Upper lobe of left lung (tissue), 4 donors: ENCODE measurements around the gene SRSF9.

Experiments
- POLR2AphosphoS5 ChIP-seq, 2 donors: sonication (generic); formaldehyde crosslinking; IDR thresholded peaks; one replicate each; pipeline ENCODE4 v1.5.1; 2017; ENCODE audit warnings: antibody characterized with exemption in 2 of 2
- TF ChIP-seq, protein P1 (sequence below), 6 experiments: fragments of 450-650 bp in 4 of 6; fragments of 200-600 bp in 2 of 6; sonication (generic) in 2 of 6; IDR thresholded peaks; one replicate each; pipeline ENCODE4 v1.5.1; 2016 to 2019; ENCODE audit warnings: antibody characterized with exemption in 6 of 6

- TF ChIP-seq POLR2AphosphoS5 (IDR thresholded peaks at IDR 0.05), result peak; percentile 86 to 92
- TF ChIP-seq, protein P1, sequence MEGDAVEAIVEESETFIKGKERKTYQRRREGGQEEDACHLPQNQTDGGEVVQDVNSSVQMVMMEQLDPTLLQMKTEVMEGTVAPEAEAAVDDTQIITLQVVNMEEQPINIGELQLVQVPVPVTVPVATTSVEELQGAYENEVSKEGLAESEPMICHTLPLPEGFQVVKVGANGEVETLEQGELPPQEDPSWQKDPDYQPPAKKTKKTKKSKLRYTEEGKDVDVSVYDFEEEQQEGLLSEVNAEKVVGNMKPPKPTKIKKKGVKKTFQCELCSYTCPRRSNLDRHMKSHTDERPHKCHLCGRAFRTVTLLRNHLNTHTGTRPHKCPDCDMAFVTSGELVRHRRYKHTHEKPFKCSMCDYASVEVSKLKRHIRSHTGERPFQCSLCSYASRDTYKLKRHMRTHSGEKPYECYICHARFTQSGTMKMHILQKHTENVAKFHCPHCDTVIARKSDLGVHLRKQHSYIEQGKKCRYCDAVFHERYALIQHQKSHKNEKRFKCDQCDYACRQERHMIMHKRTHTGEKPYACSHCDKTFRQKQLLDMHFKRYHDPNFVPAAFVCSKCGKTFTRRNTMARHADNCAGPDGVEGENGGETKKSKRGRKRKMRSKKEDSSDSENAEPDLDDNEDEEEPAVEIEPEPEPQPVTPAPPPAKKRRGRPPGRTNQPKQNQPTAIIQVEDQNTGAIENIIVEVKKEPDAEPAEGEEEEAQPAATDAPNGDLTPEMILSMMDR (IDR thresholded peaks at IDR 0.05), result peak; percentile 85 to 98 (median 97)
Measured at GRCh38 chr12:120469450-120470149, at the start of gene SRSF9.
